Uterus (tissue), 2 donors: Measurements from ENCODE around the gene AIFM2.

ENCODE experiments used
- CTCF ChIP-seq, 4 experiments: fragments of 200-600 bp in 2 of 4; fragments of 450-650 bp in 2 of 4; sonication (generic) in 2 of 4; IDR thresholded peaks; one replicate each; pipeline ENCODE4 v1.5.1; 2016 to 2019; ENCODE audit warnings: antibody characterized with exemption in 4 of 4, mild to moderate bottlenecking in 2 of 4, moderate library complexity in 1 of 4
- POLR2A ChIP-seq, 2 donors: fragments of 450-650 bp; IDR thresholded peaks; one replicate each; pipeline ENCODE4 v1.6.1; 2016; ENCODE audit warnings: antibody characterized with exemption in 2 of 2, mild to moderate bottlenecking in 1 of 2, moderate library complexity in 1 of 2

- TF ChIP-seq CTCF (IDR thresholded peaks at IDR 0.05) (no peak), POLR2A (IDR thresholded peaks at IDR 0.05) (no peak)
Observed at GRCh38 chr10:70144372-70145110, 11.9 kb upstream of the AIFM2 start.
